Measurements from ENCODE around the gene DCBLD2. TPM values are rescaled to one million over a fixed set of nuclear protein-coding genes. Genes with fewer than 3 reads are reported as not detected.

DCBLD2 gene
- total and polyA plus RNA-seq, 2 of the 13 experiments (the other 11 are each of a cell fraction or from before 2014, with no cell fraction given): 43.8 to 56.9 TPM

DNA sequence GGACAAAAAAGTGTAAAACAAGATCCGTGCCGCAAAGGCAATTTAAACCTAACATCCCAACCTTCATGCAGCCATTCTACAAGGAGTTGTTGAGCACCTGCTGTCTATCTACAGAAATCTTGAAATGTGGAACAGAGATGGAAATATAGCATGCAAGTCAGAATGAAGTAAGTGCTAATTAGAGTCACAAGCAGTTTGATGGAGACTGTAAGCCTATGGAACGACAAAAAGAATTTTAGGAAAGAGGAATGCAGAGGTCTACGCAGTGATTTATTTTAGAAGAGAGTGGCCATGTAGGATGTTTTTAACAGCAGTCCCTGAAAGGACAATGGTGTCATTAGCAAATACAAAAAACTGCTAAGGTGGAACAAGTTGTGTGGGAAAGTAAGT is 851 bp upstream of the DCBLD2 start (continued):
- TF ChIP-seq GZF1 (CRISPR knock-in tag; IDR thresholded peaks at IDR 0.05) (no peak), ZNF670 (CRISPR knock-in tag; IDR thresholded peaks at IDR 0.05; ENCODE audit: borderline replicate concordance) (0 out of 2 replicates have a peak, but pooled peaks have one; percentile 10)
- TF ChIP-seq, protein P1, sequence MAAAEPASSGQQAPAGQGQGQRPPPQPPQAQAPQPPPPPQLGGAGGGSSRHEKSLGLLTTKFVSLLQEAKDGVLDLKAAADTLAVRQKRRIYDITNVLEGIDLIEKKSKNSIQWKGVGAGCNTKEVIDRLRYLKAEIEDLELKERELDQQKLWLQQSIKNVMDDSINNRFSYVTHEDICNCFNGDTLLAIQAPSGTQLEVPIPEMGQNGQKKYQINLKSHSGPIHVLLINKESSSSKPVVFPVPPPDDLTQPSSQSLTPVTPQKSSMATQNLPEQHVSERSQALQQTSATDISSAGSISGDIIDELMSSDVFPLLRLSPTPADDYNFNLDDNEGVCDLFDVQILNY (CRISPR knock-in tag; conservative IDR thresholded peaks at IDR 0.05): no peak

DNA sequence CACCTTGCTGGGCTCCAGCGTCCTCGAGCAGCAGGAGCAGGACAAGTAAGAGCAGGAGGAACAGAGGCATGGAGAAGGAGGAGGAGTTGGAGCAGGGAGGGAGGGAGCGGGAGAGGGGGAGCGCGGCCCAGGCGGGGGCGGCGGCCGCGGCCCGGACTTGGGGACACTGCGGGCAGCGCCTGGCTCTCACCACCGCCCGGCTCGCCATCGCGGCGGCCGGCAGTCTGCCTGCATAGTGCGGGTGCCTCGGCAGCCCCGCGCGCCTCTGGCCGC is 440 bp downstream of the DCBLD2 start:
- H3K4me1 ChIP-seq (ENCODE audit: insufficient read depth, low read length): peaks cover 39% of the 10 kb centered on the region
- DNase-seq (ENCODE audit: low spot score): peak; percentile 32
- TF ChIP-seq ZNF746 (CRISPR knock-in tag; IDR thresholded peaks at IDR 0.05) (peak; percentile 61; the same call in 1 of the 2 replicates), ZNF761 (CRISPR knock-in tag; conservative IDR thresholded peaks at IDR 0.05) (no peak), ZNF331 (CRISPR knock-in tag; IDR thresholded peaks at IDR 0.05) (no peak), ZNF446 (CRISPR knock-in tag; IDR thresholded peaks at IDR 0.05) (0 out of 2 replicates have a peak, but pooled peaks have one; percentile 83), MIER3 (CRISPR knock-in tag; IDR thresholded peaks at IDR 0.05; ENCODE audit: borderline replicate concordance) (no peak), ZHX2 (IDR thresholded peaks at IDR 0.05; ENCODE audit: low read depth) (no peak), ZHX2 (CRISPR knock-in tag; IDR thresholded peaks at IDR 0.05; ENCODE audit: borderline replicate concordance) (peak; percentile 81; the same call in 1 of the 2 replicates), BRCA1 (CRISPR knock-in tag; IDR thresholded peaks at IDR 0.05) (0 out of 2 replicates have a peak, but pooled peaks have one; percentile 21), PATZ1 (CRISPR knock-in tag; IDR thresholded peaks at IDR 0.05) (peak; percentile 49; the same call in 1 of the 2 replicates), KAT7 (CRISPR knock-in tag; IDR thresholded peaks at IDR 0.05; ENCODE audit: borderline replicate concordance) (0 out of 2 replicates have a peak, but pooled peaks have one; percentile 20)
- TF ChIP-seq, protein P2, sequence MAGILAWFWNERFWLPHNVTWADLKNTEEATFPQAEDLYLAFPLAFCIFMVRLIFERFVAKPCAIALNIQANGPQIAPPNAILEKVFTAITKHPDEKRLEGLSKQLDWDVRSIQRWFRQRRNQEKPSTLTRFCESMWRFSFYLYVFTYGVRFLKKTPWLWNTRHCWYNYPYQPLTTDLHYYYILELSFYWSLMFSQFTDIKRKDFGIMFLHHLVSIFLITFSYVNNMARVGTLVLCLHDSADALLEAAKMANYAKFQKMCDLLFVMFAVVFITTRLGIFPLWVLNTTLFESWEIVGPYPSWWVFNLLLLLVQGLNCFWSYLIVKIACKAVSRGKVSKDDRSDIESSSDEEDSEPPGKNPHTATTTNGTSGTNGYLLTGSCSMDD (CRISPR knock-in tag; IDR thresholded peaks at IDR 0.05): no peak

More for the DNA sequence above, 440 bp downstream of the DCBLD2 start:
- peak overlapping the region; percentile 72 to 98 (median 88) for H3K4me3 ChIP-seq (replicated peaks in 1 of 3; ENCODE audit: insufficient read depth in 1 of 3, low read depth in 2 of 3, low read length in 3 of 3)
- H3K27ac ChIP-seq (ENCODE audit: extremely low read length, insufficient read depth, low read length): peak overlapping the region; percentile 85
- no TSS peak for BruUV-seq (replicated peaks)
- CTCF ChIA-PET (ENCODE audit: low intra/inter-chr PET ratio, low total read pairs): no interaction called here
- in situ Hi-C loops (cut with HindIII; ENCODE audit: extremely low pct_ligation_motif_present, low pct_unique_long_range_greater_than_20kb): no loop called here
- intact Hi-C loops (cut with micrococcal nuclease; ENCODE audit: unreplicated experiment): loop anchor here (1.0 to 5.0 kb wide), 5 partner anchors 76 to 309 kb away; partner anchors contain the start of gene CPOX
- no peaks in the 10 kb centered on the region for H3K9me3 ChIP-seq (ENCODE audit: low read length)
- ATAC-seq (peak; percentile 79), FAIRE-seq (no peak)
- POLR2A ChIA-PET: interaction anchor here (1.0 to 1.6 kb wide), 10 partner anchors 9 to 1137 kb away, joined by 3 to 12 read pairs (median 6); partner anchors contain the start of genes ARL6, CLDND1 and CPOX
- H2AFZ ChIP-seq (ENCODE audit: low read length): no peak overlapping the region
- 2% methylated on average over 10 of the region's 26 CpGs for WGBS (ENCODE audit: low lambda C conversion rate)
- no peaks in the 10 kb centered on the region for H4K20me1 ChIP-seq (ENCODE audit: insufficient read depth, low read length)
- H3K36me3 ChIP-seq (replicated peaks in 1 of 2; ENCODE audit: control insufficient read depth in 1 of 2, insufficient read depth in 2 of 2, low read length in 2 of 2): no peaks in the 10 kb centered on the region
- peak overlapping the region; percentile 91 for H3K9ac ChIP-seq (ENCODE audit: insufficient read depth, low read depth, low read length)
- peak overlapping the region; percentile 79 for H3K4me2 ChIP-seq (ENCODE audit: low read depth, low read length)
- no peaks in the 10 kb centered on the region; a peak in 1 of 5 replicates for H3K27me3 ChIP-seq (ENCODE audit: control insufficient read depth in 1 of 2, insufficient read depth in 2 of 2, low read length in 2 of 2)
- H3K79me2 ChIP-seq (ENCODE audit: insufficient read depth, low read length): peaks cover 39% of the 10 kb centered on the region

Measured in HepG2 (cell line).